GM19043 (cell line): ENCODE measurements around the gene FAM32A.

Experiments used
- ATAC-seq: cut with Tn5 transposase; IDR thresholded peaks from one replicate; pipeline ENCODE4 v1.9.1; 2021; ENCODE audit warnings: low read depth; ENCODE audit not compliant: unreplicated experiment

The FAM32A gene

DNA sequence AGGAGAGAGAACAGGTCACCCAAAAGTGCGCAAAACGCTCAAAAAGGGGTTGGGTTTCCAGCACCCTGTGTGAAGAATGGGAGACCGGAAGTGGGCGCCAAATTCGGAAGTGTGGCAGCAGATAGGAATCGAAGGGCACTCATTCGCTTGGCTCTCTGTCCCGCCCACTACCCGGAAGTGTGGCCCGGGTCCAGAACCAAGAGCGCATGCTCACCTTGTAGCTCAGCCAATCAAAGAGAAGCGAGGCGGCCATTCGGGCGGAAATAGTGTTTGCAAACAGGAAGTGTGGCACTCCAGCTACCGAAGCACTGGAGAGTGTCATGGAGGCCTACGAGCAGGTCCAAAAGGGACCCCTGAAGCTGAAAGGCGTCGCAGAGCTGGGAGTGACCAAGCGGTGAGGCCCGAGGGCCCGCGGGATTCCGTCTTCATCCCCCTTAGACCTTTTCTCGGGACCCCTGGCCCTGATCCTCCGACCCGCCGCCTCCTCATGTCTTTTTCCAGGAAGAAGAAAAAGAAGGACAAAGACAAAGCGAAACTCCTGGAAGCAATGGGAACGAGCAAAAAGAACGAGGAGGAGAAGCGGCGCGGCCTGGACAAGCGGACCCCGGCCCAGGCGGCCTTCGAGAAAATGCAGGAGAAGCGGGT is at the start of gene FAM32A:
Gene FAM32A, plus strand, starts transcription at position 288 of the 645 bp plus-strand sequence. Its CDS starts 33 bp downstream, at position 321.
- peak; percentile 74 for ATAC-seq

DNA sequence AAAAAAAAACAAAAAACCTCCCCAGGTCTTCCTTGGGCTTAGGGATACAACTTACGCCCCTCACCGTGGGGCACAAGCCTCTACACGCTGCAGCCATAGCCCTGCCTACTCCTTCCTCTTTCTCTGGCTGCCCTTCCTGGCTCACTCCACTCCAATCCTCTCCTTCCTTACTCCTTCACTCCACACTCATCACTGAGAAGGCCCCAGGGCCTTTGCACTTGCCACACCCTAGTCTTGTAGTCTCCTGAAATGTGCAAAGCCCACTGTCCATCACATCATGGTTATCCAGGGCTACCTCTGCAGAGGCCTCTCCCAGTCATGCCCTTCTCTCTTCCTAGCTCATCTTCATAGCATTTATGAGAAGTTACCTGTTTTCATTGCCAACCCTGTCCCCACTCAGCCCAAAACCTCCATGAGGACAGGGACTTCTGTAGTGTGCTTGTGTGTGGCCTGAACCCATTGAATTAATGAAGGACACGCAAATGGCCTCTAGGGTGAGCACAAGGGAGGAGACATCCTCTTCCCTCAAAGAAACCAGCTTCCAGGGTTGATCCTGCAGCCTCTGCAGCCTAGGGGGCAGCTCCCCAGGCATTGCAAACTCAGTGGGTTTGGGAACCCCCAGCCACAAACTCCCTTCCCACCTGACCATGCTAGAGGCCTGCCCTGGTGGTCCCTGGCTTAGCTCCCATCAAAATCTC is 49.6 kb upstream of the FAM32A start:
- no peak for ATAC-seq

DNA sequence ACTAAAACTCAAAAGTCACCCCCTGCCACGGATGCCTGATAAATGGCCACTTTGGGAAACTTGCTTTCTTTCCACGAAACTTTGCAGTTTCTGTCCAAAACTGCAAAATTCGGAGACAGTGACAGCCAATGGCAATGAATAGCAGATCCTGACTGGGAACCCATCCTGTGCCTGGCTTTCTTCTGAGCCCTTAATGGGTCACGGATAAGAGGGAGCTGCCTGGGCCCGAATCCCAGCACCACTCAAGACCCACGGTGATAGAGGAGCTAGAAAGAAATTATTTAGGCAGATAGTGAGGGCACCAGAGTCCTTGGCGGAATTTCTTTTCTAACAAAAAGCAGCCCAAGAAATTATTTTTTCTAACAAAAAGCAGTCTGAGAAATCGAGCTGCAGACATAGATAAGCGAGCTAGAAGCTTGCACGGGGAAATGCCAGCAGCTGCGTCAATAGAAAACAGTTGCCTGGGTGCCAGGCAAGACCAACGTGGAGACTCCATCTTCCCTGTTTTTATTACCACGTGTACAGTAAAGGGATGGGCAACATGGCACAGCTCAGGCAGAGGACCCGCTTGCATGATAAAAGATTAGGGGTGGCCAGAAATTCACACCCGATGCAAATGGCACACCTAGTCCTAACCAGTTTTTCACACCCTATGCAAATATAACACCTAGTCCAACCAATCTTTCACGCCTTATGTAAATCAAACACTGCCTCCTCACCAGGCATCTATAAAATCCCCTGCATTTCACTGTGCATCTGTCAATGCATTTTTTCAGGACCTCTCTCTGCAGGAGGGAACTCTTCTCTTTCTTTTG is 48.8 kb upstream of the FAM32A start:
- no peak for ATAC-seq

DNA sequence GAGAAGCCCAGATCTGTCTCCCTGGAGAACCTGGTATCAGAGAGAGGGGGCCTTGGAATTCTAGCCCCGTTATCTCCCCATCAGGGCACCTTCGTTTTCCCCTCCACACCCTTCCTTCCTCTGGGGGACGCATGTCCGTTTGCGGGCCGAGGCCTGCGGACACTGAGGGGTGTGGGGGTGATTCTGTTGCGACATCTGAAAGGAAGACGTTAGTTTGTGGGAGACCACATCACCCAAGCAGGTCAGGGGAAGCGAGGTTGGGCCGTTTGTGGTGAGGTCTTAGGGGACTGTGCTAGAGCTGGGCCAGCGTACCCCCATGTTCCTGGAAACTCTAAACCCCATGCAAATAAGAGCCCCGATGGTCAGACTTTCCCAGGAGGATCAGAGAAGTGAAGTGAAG is 45.5 kb upstream of the FAM32A start:
- ATAC-seq: no peak

DNA sequence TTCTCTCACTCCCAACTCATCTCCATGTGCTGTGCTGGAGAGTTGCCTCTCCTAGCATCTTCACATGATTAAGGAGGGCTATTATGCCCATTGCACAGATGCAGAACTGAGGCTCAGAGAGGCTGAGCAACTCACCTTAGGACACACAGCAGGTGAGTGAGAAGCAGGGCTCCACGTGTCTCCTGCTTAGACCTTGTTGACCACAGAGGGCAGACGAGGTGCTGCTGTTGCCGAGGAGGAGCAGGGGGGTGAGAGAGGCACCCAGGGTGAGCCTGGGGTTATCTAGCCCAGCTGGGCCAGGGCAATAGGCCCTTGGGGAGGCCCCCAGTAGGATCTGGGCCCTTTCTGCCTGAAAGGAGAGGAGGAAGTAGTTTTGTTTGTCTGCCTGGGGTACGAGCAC is 44.2 kb upstream of the FAM32A start:
- ATAC-seq: no peak

DNA sequence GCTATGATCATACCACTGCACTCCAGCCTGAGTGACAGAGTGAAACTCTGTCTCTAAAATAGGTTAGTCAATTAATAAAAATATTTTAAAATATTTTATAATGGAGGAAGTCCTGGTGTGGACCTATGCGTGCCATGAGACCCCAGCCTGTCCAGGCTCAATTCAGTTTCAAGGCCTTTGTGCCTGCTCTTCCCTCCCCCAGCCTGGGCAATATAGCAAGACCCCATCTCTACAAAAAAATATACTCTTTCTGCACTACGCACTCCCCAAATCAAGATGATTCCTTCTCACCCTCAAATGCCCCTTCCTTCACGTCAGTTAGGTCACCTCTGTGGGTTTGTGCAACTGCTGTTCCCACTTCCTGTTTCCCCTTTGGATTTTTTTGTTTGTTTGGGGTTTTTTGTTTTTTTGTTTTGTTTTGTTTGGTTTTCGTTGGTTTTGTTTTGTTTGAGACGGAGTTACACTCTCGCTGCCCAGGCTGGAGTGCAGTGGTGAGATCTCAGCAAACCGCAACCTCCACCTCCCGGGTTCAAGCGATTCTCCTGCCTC is 43.1 kb upstream of the FAM32A start:
- ATAC-seq: no peak

DNA sequence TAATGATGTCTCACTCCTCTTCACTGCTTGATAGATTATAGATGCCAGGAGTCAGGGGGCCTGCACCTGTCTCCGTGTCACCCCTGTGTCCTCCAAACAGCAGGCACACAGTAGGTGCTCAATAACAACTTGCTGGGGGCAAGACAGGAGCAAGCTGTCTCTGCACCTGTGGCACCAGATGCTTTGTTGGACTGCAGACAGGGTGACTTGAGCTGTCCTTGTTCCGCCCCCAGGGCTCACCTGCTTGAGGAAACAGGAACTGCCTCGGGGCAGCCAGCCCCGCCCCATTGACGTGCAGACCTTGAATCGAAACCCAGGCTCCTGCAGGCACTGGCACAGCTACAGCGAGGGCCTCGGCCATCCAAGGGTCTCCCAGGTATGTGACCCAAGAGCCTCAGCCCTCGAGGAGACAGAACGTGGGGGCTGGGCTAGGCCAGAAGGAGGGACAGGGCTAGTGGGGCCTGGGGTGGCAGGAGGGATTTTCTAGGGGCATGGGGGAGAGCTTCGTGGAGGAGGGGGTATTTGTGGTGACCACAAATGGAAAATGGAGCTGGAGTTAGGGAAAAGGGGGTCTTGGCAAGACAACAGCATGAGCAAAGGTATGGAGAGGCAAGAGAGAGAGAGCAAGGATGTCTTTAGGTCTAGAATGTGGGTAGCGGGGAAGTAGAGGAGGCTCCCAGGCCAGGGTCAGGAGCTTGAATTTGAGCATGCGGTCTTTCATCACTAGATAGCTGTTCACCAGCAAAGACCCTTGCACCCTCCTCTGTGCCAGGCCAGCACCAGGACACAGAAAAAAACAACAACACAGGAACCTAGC is 41.6 kb upstream of the FAM32A start, which contains the start of gene HSH2D:
Gene HSH2D, plus strand, starts transcription at position 287 of the 817 bp plus-strand sequence. CDS start 5,066 bp downstream, outside the sequence.
- ATAC-seq: peak; percentile 54

DNA sequence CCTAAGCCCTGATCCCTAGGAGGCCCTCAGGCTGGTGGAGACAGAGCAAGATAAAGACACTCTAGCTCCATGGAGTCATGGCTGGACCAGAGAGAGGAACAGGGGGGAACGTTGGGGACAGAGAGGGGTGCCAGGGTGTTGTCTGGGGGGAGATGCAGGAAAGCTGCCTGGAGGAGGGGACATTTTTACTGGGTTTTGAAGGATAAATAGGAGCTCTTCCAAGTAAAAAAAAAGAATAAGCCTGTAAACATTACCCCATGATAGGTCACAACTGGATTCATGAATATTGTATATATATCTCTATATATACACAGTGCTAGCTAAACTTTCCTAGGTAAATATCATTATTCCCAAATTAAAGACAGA is 41.0 kb upstream of the FAM32A start:
- no peak for ATAC-seq

DNA sequence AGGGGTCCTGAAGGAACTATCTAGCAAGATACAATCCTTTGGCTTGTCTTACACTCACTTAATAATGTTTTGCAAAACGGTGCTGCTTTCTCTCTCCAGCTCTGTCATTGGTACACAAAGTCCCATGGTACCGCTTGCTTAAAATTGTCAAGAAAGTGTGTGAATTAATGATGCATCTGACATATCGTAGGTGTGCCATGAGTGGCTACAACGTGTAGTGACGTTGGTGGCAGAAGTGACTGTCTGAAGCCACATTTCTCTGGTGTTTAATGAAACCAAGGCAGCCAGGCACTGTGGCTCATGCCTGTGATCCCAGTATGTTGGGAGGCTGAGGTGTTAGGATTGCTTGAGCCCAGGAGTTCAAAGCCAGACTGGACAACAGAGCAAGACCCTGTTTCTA is 39.1 kb upstream of the FAM32A start:
- no peak for ATAC-seq

DNA sequence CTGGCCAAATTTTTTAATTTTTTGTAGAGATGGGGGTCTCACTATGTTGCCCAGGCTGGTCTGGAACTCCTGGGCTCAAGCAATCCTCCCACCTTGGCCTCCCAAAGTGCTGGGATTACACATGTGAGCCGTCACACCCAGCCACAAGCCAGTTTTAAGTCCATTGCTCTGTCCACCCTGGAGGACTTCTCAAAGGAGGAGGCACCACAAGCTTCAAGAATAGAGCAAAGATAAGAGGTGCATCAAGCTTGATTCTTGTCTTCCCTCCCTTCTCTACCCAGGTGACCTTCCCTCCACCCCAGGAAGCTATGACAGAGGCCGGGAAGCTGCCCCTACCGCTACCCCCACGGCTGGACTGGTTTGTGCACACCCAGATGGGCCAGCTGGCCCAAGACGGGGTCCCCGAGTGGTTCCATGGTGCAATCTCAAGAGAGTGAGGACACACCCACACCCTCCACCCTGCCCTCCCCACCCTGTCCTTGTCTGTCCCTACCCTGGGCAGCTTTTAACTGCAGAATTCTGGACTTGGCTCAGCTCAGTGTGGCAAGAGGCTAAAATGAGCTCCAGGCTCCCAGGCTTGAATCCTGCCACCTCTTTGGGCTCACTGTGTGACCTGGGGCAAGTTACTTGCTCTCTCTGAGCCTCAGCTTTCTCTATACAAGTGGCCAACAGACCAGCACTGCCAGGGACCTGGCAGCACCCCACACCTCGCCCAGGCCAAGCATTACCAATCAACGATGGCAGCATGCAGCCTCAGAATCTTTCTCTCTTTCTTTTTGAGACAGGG is 36.6 kb upstream of the FAM32A start:
- ATAC-seq: no peak

DNA sequence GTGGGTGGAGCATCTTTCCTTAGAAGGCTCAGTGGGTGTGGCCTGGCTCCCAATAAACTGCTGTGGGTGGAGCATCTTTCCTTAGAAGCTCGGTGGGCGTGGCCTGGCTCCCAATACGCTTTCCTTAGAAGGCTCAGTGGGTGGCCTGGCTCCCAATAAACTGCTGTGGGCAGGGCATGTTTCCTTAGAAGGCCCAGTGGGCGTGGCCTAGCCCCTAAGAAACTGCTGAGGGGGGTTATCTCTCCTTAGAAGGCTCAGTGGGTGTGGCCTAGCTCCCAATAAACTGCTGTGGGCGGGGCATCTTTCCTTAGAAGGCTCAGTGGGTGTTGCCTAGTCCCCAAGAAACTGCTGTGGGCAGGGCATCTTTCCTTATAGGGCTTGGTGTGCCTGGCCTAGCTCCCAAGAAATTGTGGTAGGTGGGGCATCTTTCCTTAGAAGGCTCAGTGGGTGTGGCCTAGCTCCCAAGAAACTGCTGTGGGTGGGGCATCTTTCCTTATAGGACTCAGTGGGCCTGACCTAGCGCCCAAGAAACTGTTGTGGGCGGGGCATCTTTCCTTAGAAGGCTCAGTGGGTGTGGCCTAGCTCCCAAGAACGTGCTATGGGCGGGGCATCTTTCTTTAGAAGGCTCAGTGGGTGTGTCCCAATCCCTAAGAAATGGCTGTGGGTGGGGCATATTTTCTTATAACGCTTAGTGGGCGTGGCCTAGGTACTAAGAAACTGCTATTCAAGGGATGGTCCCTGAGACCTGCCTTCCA is 31.5 kb upstream of the FAM32A start:
- no peak for ATAC-seq

DNA sequence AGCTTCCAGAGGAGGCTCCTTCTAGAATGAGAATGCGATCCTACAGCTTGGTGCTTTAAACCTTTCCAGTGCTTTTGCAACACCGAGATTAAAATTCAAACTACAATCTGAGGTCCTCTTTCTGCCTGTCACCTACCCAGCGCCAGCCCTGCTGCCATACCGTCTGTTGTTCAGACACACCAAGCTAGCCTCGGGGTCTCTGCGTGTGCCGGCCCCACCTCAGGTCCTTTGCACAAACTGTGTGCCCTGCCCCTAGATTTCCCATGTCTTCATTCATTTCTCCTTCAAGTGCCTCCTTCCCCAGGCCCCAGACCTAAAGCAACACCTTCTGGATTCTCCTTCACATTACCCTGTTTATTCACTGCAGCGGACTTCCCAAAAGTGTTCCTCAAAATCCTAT is 30.7 kb upstream of the FAM32A start:
- no peak for ATAC-seq

DNA sequence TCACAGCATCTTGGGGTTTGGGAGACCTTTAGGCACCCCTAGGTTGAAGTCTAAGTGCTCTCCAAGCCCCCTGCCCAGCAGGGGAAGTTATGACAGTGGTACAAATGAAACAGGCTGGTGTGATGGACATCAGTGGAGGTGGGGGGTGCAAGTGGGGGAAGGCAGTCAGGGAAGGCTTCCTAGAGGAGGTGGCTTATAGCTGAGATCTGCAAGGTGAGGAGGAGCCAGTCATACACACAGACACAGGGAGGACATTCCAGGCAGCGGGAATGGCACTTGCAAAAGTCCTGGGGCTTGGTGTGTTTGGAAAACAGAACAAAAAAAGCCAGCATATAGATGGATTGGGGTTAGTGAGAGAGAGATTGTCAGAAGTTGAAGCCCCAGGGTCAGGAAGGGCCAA is 30.1 kb upstream of the FAM32A start:
- no peak for ATAC-seq

DNA sequence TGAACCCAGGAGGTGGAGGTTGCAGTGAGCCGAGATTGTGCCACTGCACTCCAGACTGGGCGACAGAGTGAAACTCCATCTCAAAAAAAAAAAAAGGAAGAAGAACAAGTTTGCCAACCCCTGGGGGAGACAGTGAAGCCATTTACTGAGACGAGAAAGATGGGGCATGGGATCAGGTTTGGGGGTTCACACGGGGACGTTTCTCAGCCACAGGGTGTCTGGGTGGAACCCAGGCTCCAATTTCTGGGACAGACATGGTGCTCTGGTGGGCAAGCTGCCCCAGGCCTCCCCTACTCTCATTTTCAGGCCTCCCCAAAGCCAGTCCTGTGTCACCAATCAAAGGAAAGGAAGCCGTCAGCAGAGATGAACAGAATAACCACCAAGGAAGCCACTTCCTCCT is 28.3 kb upstream of the FAM32A start:
- no peak for ATAC-seq

DNA sequence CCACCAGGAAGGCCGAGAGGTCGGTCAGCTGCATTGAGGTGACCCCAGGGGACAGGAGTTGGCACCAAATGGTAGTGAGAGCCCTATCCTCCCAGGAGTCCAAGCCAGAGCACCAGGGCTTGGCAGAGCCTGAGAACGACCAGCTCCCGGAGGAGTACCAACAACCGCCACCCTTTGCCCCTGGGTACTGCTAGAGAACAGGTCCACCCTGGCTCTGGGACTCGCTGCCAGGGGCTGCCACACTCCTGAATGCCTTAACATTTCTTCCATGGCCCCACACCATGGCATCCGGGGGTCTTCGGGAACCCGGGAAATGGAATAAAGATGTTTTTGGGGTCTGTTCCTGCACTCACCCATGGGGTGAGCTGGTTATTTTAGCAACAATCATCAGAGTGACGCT is 27.6 kb upstream of the FAM32A start:
- no peak for ATAC-seq

DNA sequence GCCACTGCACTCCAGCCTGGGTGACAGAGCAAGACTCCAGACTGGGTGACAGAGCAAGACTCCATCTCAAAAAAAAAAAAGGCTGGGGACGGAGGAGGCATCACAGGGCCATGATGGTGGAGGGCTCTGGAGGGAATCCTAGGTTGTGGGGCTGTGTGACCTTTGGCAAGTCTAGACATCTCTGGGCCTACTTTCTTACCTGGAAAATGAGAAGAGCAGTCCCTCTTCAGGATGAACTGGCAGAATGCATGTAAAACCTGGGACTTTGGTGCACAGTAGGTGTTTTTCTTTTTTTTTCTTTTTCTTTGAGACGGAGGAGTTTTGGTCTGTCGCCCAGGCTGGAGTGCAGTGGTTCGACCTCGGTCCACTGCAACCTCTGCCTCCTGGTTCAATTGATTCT is 25.6 kb upstream of the FAM32A start:
- ATAC-seq: no peak

DNA sequence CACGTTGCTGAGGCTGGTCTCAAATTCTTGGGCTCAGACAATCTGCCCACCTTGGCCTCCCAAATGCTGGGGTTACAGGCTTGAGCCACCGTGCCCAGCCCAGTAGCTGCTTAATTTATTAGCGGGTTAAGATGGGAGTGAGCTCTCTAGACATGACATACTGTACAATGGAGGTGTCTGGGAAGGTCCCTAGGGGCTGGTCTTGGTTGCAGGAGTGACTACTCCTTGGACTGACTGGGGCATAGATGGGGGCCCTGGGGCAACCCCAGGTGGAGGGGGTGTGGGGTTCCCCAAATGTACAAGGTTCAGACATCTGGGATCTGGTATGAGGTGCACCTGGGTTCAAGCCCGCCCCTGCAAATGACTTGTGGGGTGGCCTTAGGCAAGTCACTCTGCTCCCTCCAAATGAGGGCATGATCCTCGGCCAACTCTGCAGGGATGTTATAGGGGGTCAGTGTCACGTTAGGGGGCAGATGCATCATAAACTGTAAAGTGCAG is 24.7 kb upstream of the FAM32A start:
- ATAC-seq: no peak

DNA sequence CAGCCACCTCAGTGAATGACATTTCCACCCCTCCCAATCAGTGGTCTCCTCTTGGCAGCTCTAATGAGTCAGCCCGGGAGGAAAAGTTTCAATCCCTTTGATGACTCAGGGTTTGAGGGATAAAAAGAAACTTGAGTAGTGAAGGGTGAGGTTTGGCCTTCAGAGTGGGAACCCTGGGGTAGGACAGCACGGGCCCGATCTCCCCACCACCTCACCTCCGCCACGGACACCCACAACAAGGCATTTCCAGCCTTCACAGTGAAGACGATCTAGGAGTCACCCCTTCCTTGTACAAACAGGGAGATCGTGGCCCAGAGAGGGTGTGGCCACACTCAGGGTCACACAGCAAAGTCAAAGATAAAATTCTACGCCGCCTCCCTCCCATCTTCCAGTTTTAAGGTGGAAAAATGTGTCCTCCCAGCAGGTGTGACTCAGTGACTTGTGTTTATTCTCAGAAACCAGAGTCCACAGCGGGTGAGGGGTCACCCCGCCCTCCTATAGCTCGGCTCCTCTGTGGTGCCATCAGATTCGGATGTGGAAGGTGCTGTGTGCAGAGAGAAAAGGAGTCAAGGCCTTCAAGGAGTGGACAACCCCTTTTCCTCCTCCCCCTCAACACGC is 24.2 kb upstream of the FAM32A start:
- no peak for ATAC-seq
